Mesothelial cell of epicardium (in vitro differentiated cells): ENCODE measurements around the gene ATP8B1. TPM values are rescaled to one million over a fixed set of nuclear protein-coding genes. Genes with fewer than 3 reads are reported as not detected.
"Not testable (repeated sequence)": the region's sequence is repeated elsewhere in the genome, so short reads cannot be mapped to it uniquely, and the experiment has no call there.

Source experiments
- DNase-seq, 2 experiments: peaks; one replicate each; pipeline ENCODE4 v3.0.0; 2021; ENCODE audit warnings: low spot score in 2 of 2; ENCODE audit not compliant: unreplicated experiment in 2 of 2
- H3K27ac Mint-ChIP-seq: 2 replicates; pipeline ENCODE4 v1.8.0; 2021; ENCODE audit warnings: mixed read lengths
- H3K27me3 Mint-ChIP-seq: 2 replicates; pipeline ENCODE4 v1.8.0; 2021; ENCODE audit warnings: low read depth, mixed read lengths
- H3K36me3 Mint-ChIP-seq: 2 replicates; pipeline ENCODE4 v1.8.0; 2021; ENCODE audit warnings: mixed read lengths
- H3K4me1 Mint-ChIP-seq: 2 replicates; pipeline ENCODE4 v1.8.0; 2021; ENCODE audit warnings: mixed read lengths
- H3K4me3 Mint-ChIP-seq: 2 replicates; pipeline ENCODE4 v1.8.0; 2021; ENCODE audit warnings: mild to moderate bottlenecking, moderate library complexity, mixed read lengths
- H3K9me3 Mint-ChIP-seq: 2 replicates; pipeline ENCODE4 v1.8.0; 2021; ENCODE audit warnings: mixed read lengths
- total RNA-seq: library from RNA; stranded (reverse); gene quantifications from 3 replicates; pipeline ENCODE4 v1.2.1, GENCODE V29; 2021
- TF ChIP-seq, protein P1 (sequence below): fragments of 200-600 bp; sonication (generic); IDR thresholded peaks from one replicate; pipeline ENCODE4 v1.5.0; 2021; ENCODE audit warnings: antibody characterized with exemption; ENCODE audit not compliant: unreplicated experiment

The ATP8B1 gene
- total RNA-seq, result 14.0 to 18.5 TPM (median 14.1 TPM) in 3 replicates

DNA sequence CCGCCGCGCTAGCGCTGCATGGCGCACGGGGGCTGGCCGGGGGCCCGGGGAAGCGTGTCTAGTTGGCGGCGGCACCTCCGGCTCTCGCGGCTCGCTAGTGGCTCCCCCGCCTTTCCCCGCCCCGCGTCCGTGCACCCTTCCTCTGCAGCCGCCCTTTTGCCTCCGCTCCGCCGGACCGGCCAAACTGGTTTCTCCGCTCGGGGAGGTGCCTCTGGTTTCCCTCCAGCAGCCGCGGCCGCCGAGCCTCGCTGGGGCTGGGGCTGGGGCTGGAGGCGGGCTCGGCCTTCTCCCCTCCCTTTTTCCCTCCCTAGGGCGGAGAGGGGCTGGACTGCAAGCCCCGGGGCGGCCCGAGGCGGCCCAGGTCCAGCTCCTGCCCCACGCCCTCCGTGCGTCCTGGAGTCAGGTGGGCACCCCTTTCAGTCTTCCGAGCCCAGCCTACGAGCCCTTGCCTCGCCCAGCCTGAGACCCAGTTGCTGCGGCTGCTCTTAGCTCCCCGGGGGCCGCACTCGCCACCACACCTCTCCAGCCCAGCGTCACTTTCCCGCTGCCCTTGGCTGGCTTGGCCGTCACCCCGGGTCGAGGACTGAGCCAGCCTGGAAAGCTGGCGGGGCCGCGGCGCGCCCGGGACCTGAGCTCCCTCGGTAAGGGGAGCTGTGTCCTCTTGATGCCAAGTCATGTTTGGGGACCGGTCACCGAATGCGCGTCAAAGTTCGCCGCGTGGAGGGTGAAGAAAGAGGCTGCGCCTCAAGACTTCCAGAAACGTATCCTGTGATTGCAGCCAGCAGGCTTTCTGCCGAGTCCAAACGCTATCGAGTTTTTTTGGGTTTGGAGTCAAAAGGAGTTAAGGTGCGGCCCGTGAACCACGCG, at the start of gene ATP8B1:
Gene ATP8B1, minus strand, starts transcription at position 213 of the 867 bp plus-strand sequence. CDS start 71,508 bp downstream, outside the sequence.
- TF ChIP-seq, protein P1, sequence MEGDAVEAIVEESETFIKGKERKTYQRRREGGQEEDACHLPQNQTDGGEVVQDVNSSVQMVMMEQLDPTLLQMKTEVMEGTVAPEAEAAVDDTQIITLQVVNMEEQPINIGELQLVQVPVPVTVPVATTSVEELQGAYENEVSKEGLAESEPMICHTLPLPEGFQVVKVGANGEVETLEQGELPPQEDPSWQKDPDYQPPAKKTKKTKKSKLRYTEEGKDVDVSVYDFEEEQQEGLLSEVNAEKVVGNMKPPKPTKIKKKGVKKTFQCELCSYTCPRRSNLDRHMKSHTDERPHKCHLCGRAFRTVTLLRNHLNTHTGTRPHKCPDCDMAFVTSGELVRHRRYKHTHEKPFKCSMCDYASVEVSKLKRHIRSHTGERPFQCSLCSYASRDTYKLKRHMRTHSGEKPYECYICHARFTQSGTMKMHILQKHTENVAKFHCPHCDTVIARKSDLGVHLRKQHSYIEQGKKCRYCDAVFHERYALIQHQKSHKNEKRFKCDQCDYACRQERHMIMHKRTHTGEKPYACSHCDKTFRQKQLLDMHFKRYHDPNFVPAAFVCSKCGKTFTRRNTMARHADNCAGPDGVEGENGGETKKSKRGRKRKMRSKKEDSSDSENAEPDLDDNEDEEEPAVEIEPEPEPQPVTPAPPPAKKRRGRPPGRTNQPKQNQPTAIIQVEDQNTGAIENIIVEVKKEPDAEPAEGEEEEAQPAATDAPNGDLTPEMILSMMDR, result no peak
- Mint-ChIP-seq H3K27ac (peak within 1 kb of the TSS; percentile 76), H3K36me3 (no peaks in the 10 kb centered on the region), H3K4me1 (peaks cover 31% of the 10 kb centered on the region), H3K9me3 (no peaks in the 10 kb centered on the region), H3K4me3 (peak within 1 kb of the TSS; percentile 87), H3K27me3 (peaks cover 46% of the 10 kb centered on the region)
- peak; percentile 82 to 91 for DNase-seq

DNA sequence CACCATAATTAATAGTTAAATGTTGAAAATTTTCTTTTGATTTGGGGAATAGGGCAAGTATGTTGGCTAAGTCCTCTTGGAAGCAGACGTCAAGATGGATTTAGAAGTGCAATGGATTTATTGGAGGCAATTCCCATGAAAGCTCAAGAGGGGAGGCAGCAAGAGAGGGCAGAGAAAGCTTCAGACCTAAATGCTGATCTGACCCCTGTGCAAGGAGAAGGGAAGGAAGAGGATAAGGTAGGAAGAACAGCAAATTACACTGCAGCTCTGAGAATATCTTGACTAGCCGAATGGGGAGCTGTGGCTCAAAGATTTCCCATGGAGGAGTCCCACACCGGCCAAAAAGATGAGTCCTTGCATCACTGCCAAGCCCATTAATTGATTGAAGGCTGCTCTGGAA, 46.9 kb upstream of the ATP8B1 start:
- Mint-ChIP-seq H3K4me1 (peaks cover 12% of the 10 kb centered on the region), H3K4me3 (no peak overlapping the region), H3K27ac (no peak overlapping the region)

DNA sequence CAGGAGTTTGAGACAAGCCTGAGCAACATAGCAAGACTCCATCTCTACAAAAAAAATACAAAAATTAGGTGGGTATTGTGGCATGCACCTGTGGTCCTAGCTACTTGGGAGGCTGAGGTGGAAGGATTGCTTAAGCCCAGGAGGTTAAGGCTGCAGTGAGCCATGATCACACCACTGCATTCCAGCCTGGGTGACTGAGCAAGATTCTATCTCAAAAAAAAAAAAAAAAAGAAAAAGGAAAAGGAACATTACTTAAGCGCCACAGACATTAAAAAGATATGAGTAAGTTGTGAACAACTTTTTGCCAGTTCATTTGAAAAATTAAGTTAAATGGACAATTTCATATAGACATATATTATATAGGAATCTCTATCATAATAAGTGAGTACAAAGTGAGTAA, 45.3 kb upstream of the ATP8B1 start:
- not testable (repeated sequence) for DNase-seq, H3K9me3 Mint-ChIP-seq, H3K27me3 Mint-ChIP-seq, H3K36me3 Mint-ChIP-seq, H3K27ac Mint-ChIP-seq, H3K4me3 Mint-ChIP-seq
- H3K4me1 Mint-ChIP-seq, result peaks cover 15% of the 10 kb centered on the region

More for the DNA sequence above, 46.9 kb upstream of the ATP8B1 start:
- H3K9me3 Mint-ChIP-seq, result peaks cover 7% of the 10 kb centered on the region
- TF ChIP-seq, protein P1, result no peak
- no peaks in the 10 kb centered on the region for H3K27me3 Mint-ChIP-seq
- DNase-seq, result no peak
- H3K36me3 Mint-ChIP-seq, result no peaks in the 10 kb centered on the region

DNA sequence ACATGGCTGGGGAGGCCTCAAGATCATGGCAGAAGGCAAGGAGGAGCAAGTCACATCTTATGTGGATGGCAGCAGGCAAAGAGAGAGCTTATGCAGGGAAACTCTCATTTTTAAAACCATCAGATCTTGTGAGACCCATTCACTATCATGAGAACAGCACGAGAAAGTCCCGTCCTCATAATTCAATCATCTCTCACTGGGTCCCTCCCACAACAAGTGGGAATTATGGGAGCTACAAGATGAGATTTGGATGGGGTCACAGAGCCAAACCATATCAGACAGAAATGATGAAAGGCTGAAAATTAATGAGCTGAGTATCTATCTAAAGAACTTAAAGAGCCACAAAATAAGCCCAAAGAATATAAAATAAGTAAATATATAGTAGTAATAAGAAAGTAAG, 44.3 kb upstream of the ATP8B1 start:
- H3K9me3 Mint-ChIP-seq, H3K27me3 Mint-ChIP-seq, H3K4me3 Mint-ChIP-seq, H3K27ac Mint-ChIP-seq, DNase-seq, H3K36me3 Mint-ChIP-seq: not testable (repeated sequence)
- H3K4me1 Mint-ChIP-seq, result peaks cover 19% of the 10 kb centered on the region

DNA sequence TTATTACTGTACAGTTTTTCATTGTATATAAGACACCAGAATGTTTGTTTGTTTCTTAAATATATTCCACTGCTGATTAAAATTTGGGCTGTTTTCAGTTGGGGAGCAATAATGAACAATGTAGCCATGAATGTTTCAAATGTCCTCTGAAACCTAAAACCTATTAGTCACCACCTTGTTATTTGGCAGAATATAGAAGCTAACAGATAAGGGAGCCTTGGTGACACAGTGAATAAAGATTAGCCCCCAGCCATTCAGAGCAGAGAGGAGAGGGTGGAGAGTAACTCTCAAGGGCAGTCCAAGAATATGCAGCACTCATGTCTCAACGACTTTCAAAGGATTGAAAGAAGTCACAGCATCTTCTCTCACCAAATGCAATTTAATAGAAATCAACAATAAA, 43.1 kb upstream of the ATP8B1 start:
- Mint-ChIP-seq H3K27me3 (no peaks in the 10 kb centered on the region), H3K4me3 (no peak overlapping the region), H3K36me3 (no peaks in the 10 kb centered on the region), H3K27ac (peak overlapping the region; percentile 68), H3K9me3 (peaks cover 3% of the 10 kb centered on the region), H3K4me1 (peaks cover 19% of the 10 kb centered on the region)
- TF ChIP-seq, protein P1, result no peak
- no peak for DNase-seq

DNA sequence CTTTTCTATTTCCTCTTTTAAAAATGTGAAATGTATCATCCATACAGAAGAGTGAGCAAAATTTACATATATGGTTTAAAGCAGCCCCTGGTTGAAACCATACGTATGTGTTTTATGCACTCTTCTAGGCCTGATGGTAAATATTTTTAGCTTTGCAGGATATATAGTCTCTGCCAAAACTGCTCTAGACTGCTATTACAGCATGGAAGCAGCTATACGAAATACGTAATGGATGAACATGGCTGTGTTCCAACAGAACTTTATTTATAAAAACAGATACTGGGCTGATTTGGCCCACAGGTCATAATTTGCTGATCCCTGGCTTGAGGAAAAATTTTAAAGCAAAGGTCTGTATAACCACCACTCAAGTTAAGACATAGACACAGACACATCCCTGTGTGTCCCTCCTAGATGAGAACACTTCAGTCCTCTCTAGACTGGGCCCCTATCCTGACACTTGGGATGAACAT, 42.5 kb upstream of the ATP8B1 start:
- no peak for DNase-seq
- TF ChIP-seq, protein P1, result no peak
- H3K4me3 Mint-ChIP-seq, result no peak overlapping the region
- peaks cover 3% of the 10 kb centered on the region for H3K9me3 Mint-ChIP-seq
- H3K36me3 Mint-ChIP-seq, result no peaks in the 10 kb centered on the region
- no peaks in the 10 kb centered on the region for H3K27me3 Mint-ChIP-seq
- peak overlapping the region; percentile 71 for H3K27ac Mint-ChIP-seq
- H3K4me1 Mint-ChIP-seq, result peaks cover 19% of the 10 kb centered on the region
